Measurements from ENCODE around the gene RNF39.
"Not testable (repeated sequence)": the region's sequence is repeated elsewhere in the genome, so short reads cannot be mapped to it uniquely, and the experiment has no call there.

Gene RNF39

DNA sequence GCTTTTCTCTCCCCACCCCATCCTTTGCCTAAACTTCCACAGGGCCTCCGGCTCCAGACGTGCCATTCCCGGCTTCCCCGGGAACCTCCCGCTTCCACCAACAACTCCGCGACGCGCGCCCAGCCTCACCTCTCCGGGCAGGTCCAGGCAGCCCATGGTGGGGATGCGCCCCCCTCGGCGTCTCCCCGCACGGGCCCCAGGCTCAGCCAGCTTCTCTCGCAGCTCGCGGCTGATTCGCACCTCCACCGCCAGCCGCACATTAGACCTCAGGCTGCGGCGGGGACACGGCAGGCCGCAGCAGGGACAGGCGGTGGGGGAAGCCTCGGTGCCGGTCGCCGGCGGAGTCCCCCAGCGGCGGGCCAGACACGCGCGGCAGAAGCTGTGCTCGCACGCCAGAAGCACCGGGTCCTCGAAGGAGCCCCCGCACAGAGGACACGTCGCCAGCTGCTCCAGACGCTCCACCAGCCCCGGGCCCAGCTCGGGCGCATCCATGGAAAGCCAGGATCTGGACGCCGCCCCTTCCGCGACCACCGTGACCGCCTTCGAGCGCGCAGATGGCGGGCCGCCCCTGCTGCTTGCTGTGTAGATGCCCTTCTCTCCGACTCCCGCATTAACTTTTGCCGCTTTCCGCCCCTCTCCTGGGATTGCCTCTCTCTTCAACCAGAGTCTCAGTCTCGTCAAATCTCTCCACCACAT lies at the start of gene RNF39:
TSS of gene RNF39 (minus strand) at position 676 of the 696 bp plus-strand sequence. CDS start at position 492, 184 bp downstream.
- Histone ChIP-seq H3K27me3 (ENCODE audit: control insufficient read depth in 2 of 2, insufficient read depth in 2 of 2, low read length in 2 of 2) (peaks cover 39 to 53% of the 10 kb centered on the region in 2 donors), H3K9ac (ENCODE audit: low read depth in 1 of 2, low read length in 2 of 2) (peak within 1 kb of the TSS in 1 of 2 donors; percentile 58), H3K9me3 (ENCODE audit: control insufficient read depth in 2 of 2, low read length in 2 of 2) (no peaks in the 10 kb centered on the region), H3K27ac (ENCODE audit: low read depth in 2 of 2, low read length in 2 of 2) (no peak within 1 kb of the TSS), H3K4me3 (ENCODE audit: low read length in 2 of 2) (peak within 1 kb of the TSS; percentile 45 to 51), H3K4me1 (ENCODE audit: control insufficient read depth in 2 of 2, insufficient read depth in 2 of 2, low read length in 2 of 2) (peaks cover 11 to 19% of the 10 kb centered on the region in 2 donors), H3K36me3 (ENCODE audit: control insufficient read depth in 2 of 2, insufficient read depth in 2 of 2, low read length in 2 of 2) (peaks cover 0 to under 1% of the 10 kb centered on the region in 2 donors)

DNA sequence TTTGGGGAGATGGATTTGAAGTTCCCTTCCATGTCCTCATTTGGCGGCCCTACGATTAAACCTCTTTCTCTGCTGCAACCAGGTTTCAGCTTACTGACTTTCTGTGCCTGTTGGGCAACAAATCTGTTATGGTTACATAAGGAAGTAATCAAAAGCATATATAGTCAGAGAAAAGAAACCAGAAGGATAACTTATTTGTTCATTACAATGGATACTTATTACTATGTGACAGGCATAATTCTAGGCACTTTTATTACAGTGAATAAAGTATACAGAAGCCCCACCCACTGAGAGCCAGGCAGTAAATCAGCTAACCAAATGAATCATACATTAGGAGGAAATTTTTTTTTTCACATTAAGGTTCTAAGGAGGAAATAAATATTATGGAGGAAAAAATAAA lies 46.9 kb upstream of the RNF39 start:
- H3K4me3 ChIP-seq (ENCODE audit: low read length in 2 of 2), result no peak overlapping the region
- H3K27ac ChIP-seq (ENCODE audit: low read depth in 2 of 2, low read length in 2 of 2), result peak overlapping the region; percentile 70 to 85
- H3K4me1 ChIP-seq (ENCODE audit: control insufficient read depth in 2 of 2, insufficient read depth in 2 of 2, low read length in 2 of 2), result peaks cover 2 to 17% of the 10 kb centered on the region in 2 donors

GRCh38 chr6:30121446-30122366 lies 46.1 kb upstream of the RNF39 start:
- Histone ChIP-seq H3K4me3 (ENCODE audit: low read length in 2 of 2) (no peak overlapping the region), H3K9ac (ENCODE audit: low read depth in 1 of 2, low read length in 2 of 2) (no peak overlapping the region), H3K27me3 (ENCODE audit: control insufficient read depth in 2 of 2, insufficient read depth in 2 of 2, low read length in 2 of 2) (no peaks in the 10 kb centered on the region), H3K36me3 (ENCODE audit: control insufficient read depth in 2 of 2, insufficient read depth in 2 of 2, low read length in 2 of 2) (no peaks in the 10 kb centered on the region), H3K4me1 (ENCODE audit: control insufficient read depth in 2 of 2, insufficient read depth in 2 of 2, low read length in 2 of 2) (peaks cover 2 to 17% of the 10 kb centered on the region in 2 donors), H3K27ac (ENCODE audit: low read depth in 2 of 2, low read length in 2 of 2) (peak overlapping the region; percentile 70 to 85), H3K9me3 (ENCODE audit: control insufficient read depth in 2 of 2, low read length in 2 of 2) (no peaks in the 10 kb centered on the region)

More for the DNA sequence above, 46.9 kb upstream of the RNF39 start:
- Histone ChIP-seq H3K27me3 (ENCODE audit: control insufficient read depth in 2 of 2, insufficient read depth in 2 of 2, low read length in 2 of 2) (no peaks in the 10 kb centered on the region), H3K36me3 (ENCODE audit: control insufficient read depth in 2 of 2, insufficient read depth in 2 of 2, low read length in 2 of 2) (no peaks in the 10 kb centered on the region), H3K9ac (ENCODE audit: low read depth in 1 of 2, low read length in 2 of 2) (no peak overlapping the region), H3K9me3 (ENCODE audit: control insufficient read depth in 2 of 2, low read length in 2 of 2) (no peaks in the 10 kb centered on the region)

GRCh38 chr6:30118691-30119090 lies 43.1 kb upstream of the RNF39 start:
- Histone ChIP-seq H3K4me1 (ENCODE audit: control insufficient read depth in 2 of 2, insufficient read depth in 2 of 2, low read length in 2 of 2) (peaks cover 7 to 16% of the 10 kb centered on the region in 2 donors), H3K27ac (ENCODE audit: low read depth in 2 of 2, low read length in 2 of 2) (peak overlapping the region in 1 of 2 donors; percentile 67)
- H3K27me3 ChIP-seq (ENCODE audit: control insufficient read depth in 2 of 2, insufficient read depth in 2 of 2, low read length in 2 of 2); H3K36me3 ChIP-seq (ENCODE audit: control insufficient read depth in 2 of 2, insufficient read depth in 2 of 2, low read length in 2 of 2); H3K9ac ChIP-seq (ENCODE audit: low read depth in 1 of 2, low read length in 2 of 2); H3K9me3 ChIP-seq (ENCODE audit: control insufficient read depth in 2 of 2, low read length in 2 of 2); H3K4me3 ChIP-seq (ENCODE audit: low read length in 2 of 2): not testable (repeated sequence)

- Histone ChIP-seq H3K27ac (ENCODE audit: low read depth in 2 of 2, low read length in 2 of 2) (no peak overlapping the region), H3K27me3 (ENCODE audit: control insufficient read depth in 2 of 2, insufficient read depth in 2 of 2, low read length in 2 of 2) (no peaks in the 10 kb centered on the region), H3K4me3 (ENCODE audit: low read length in 2 of 2) (no peak overlapping the region), H3K36me3 (ENCODE audit: control insufficient read depth in 2 of 2, insufficient read depth in 2 of 2, low read length in 2 of 2) (no peaks in the 10 kb centered on the region), H3K9me3 (ENCODE audit: control insufficient read depth in 2 of 2, low read length in 2 of 2) (no peaks in the 10 kb centered on the region), H3K9ac (ENCODE audit: low read depth in 1 of 2, low read length in 2 of 2) (no peak overlapping the region), H3K4me1 (ENCODE audit: control insufficient read depth in 2 of 2, insufficient read depth in 2 of 2, low read length in 2 of 2) (peaks cover 13 to 18% of the 10 kb centered on the region in 2 donors)
These were observed 41.2 kb upstream of the RNF39 start for GRCh38 chr6:30116724-30117123.

GRCh38 chr6:30113841-30114240 lies 38.3 kb upstream of the RNF39 start:
- Histone ChIP-seq H3K27me3 (ENCODE audit: control insufficient read depth in 2 of 2, insufficient read depth in 2 of 2, low read length in 2 of 2) (peaks cover 0 to under 1% of the 10 kb centered on the region in 2 donors), H3K4me3 (ENCODE audit: low read length in 2 of 2) (no peak overlapping the region), H3K27ac (ENCODE audit: low read depth in 2 of 2, low read length in 2 of 2) (peak overlapping the region; percentile 43 to 66), H3K9me3 (ENCODE audit: control insufficient read depth in 2 of 2, low read length in 2 of 2) (no peaks in the 10 kb centered on the region), H3K9ac (ENCODE audit: low read depth in 1 of 2, low read length in 2 of 2) (no peak overlapping the region), H3K4me1 (ENCODE audit: control insufficient read depth in 2 of 2, insufficient read depth in 2 of 2, low read length in 2 of 2) (peaks cover 11% of the 10 kb centered on the region in 2 donors), H3K36me3 (ENCODE audit: control insufficient read depth in 2 of 2, insufficient read depth in 2 of 2, low read length in 2 of 2) (no peaks in the 10 kb centered on the region)

GRCh38 chr6:30113003-30113759 lies 37.6 kb upstream of the RNF39 start, which contains the start of gene TRIM31:
TSS of gene TRIM31 (minus strand) at chr6:30113090. CDS start at chr6:30112805, 285 bp downstream.
- Histone ChIP-seq H3K27me3 (ENCODE audit: control insufficient read depth in 2 of 2, insufficient read depth in 2 of 2, low read length in 2 of 2) (peaks cover 0 to 2% of the 10 kb centered on the region in 2 donors), H3K36me3 (ENCODE audit: control insufficient read depth in 2 of 2, insufficient read depth in 2 of 2, low read length in 2 of 2) (no peaks in the 10 kb centered on the region), H3K4me3 (ENCODE audit: low read length in 2 of 2) (peak within 1 kb of the TSS; percentile 63 to 64), H3K27ac (ENCODE audit: low read depth in 2 of 2, low read length in 2 of 2) (peak within 1 kb of the TSS; percentile 44 to 66), H3K9ac (ENCODE audit: low read depth in 1 of 2, low read length in 2 of 2) (peak within 1 kb of the TSS; percentile 3 to 35), H3K4me1 (ENCODE audit: control insufficient read depth in 2 of 2, insufficient read depth in 2 of 2, low read length in 2 of 2) (peaks cover 11% of the 10 kb centered on the region in 2 donors), H3K9me3 (ENCODE audit: control insufficient read depth in 2 of 2, low read length in 2 of 2) (no peaks in the 10 kb centered on the region)

- peaks cover 11 to 14% of the 10 kb centered on the region in 2 donors for H3K4me1 ChIP-seq (ENCODE audit: control insufficient read depth in 2 of 2, insufficient read depth in 2 of 2, low read length in 2 of 2)
- peak overlapping the region in 1 of 2 donors; percentile 35 for H3K9ac ChIP-seq (ENCODE audit: low read depth in 1 of 2, low read length in 2 of 2)
- H3K4me3 ChIP-seq (ENCODE audit: low read length in 2 of 2), result peak overlapping the region; percentile 63 to 64
- H3K27me3 ChIP-seq (ENCODE audit: control insufficient read depth in 2 of 2, insufficient read depth in 2 of 2, low read length in 2 of 2), result peaks cover 0 to 2% of the 10 kb centered on the region in 2 donors
- no peaks in the 10 kb centered on the region for H3K9me3 ChIP-seq (ENCODE audit: control insufficient read depth in 2 of 2, low read length in 2 of 2)
- no peaks in the 10 kb centered on the region for H3K36me3 ChIP-seq (ENCODE audit: control insufficient read depth in 2 of 2, insufficient read depth in 2 of 2, low read length in 2 of 2)
- H3K27ac ChIP-seq (ENCODE audit: low read depth in 2 of 2, low read length in 2 of 2), result peak overlapping the region; percentile 44 to 66
These were observed 36.9 kb upstream of the RNF39 start for GRCh38 chr6:30112402-30112994.

GRCh38 chr6:30111266-30111856 lies 35.8 kb upstream of the RNF39 start:
- H3K9ac ChIP-seq (ENCODE audit: low read depth in 1 of 2, low read length in 2 of 2), result peak overlapping the region in 1 of 2 donors; percentile 3
- no peaks in the 10 kb centered on the region for H3K36me3 ChIP-seq (ENCODE audit: control insufficient read depth in 2 of 2, insufficient read depth in 2 of 2, low read length in 2 of 2)
- peaks cover 11 to 14% of the 10 kb centered on the region in 2 donors for H3K4me1 ChIP-seq (ENCODE audit: control insufficient read depth in 2 of 2, insufficient read depth in 2 of 2, low read length in 2 of 2)
- peak overlapping the region; percentile 63 to 64 for H3K4me3 ChIP-seq (ENCODE audit: low read length in 2 of 2)
- no peaks in the 10 kb centered on the region for H3K9me3 ChIP-seq (ENCODE audit: control insufficient read depth in 2 of 2, low read length in 2 of 2)
- peaks cover 0 to 2% of the 10 kb centered on the region in 2 donors for H3K27me3 ChIP-seq (ENCODE audit: control insufficient read depth in 2 of 2, insufficient read depth in 2 of 2, low read length in 2 of 2)
- H3K27ac ChIP-seq (ENCODE audit: low read depth in 2 of 2, low read length in 2 of 2), result peak overlapping the region in 1 of 2 donors; percentile 66
